GM19452 (cell line): ENCODE results near the gene TPM1.

Experiments used
- ATAC-seq: cut with Tn5 transposase; IDR thresholded peaks from one replicate; pipeline ENCODE4 v1.9.1; 2021; ENCODE audit not compliant: unreplicated experiment

TPM1 gene

GRCh38 chr15:63054281-63054683, 11.7 kb downstream of the TPM1 start:
- ATAC-seq, result no peak

GRCh38 chr15:63054985-63055384, 12.4 kb downstream of the TPM1 start:
- ATAC-seq, result no peak

- ATAC-seq, result no peak
These were observed 14.3 kb downstream of the TPM1 start for GRCh38 chr15:63056829-63057228.

GRCh38 chr15:63057468-63058345, 15.2 kb downstream of the TPM1 start:
- ATAC-seq, result no peak

GRCh38 chr15:63059075-63059474, 16.5 kb downstream of the TPM1 start:
- ATAC-seq, result no peak

- no peak for ATAC-seq
These were observed 17.1 kb downstream of the TPM1 start for GRCh38 chr15:63059573-63060216.

- no peak for ATAC-seq
These were observed 18.2 kb downstream of the TPM1 start for GRCh38 chr15:63060699-63061098.

GRCh38 chr15:63061975-63062374, 19.4 kb downstream of the TPM1 start:
- ATAC-seq, result no peak

GRCh38 chr15:63063164-63063756, 20.7 kb downstream of the TPM1 start:
- ATAC-seq, result no peak

GRCh38 chr15:63063877-63064409, 21.4 kb downstream of the TPM1 start:
- no peak for ATAC-seq

GRCh38 chr15:63065262-63066221, 23.0 kb downstream of the TPM1 start:
- ATAC-seq, result no peak

GRCh38 chr15:63066272-63066671, 23.7 kb downstream of the TPM1 start:
- ATAC-seq, result no peak

- no peak for ATAC-seq
These were observed 24.8 kb downstream of the TPM1 start for GRCh38 chr15:63067306-63067705.

GRCh38 chr15:63067976-63068743, 25.6 kb downstream of the TPM1 start:
- ATAC-seq, result no peak

GRCh38 chr15:63069616-63070090, 27.1 kb downstream of the TPM1 start:
- no peak for ATAC-seq

- no peak for ATAC-seq
These were observed 28.2 kb downstream of the TPM1 start for GRCh38 chr15:63070681-63071129.

GRCh38 chr15:63071288-63071909, 28.9 kb downstream of the TPM1 start:
- ATAC-seq, result no peak

GRCh38 chr15:63072023-63072650, 29.6 kb downstream of the TPM1 start:
- no peak for ATAC-seq

GRCh38 chr15:63072809-63073277, 30.3 kb downstream of the TPM1 start:
- ATAC-seq, result no peak
